Bronchial epithelial cell (primary cell): ENCODE measurements around the gene GADL1. TPM values are rescaled to one million over a fixed set of nuclear protein-coding genes. Genes with fewer than 3 reads are reported as not detected.

ENCODE experiments used
- DNase-seq: peaks from one replicate; pipeline ENCODE4 v3.0.0-alpha.2; 2010; ENCODE audit warnings: low read depth
- FAIRE-seq: peaks from 2 replicates; lab custom pipeline; 2011; peaks lifted over from hg19 to GRCh38; lab: Jason Lieb, UNC
- H3K27me3 ChIP-seq: 2 replicates; pipeline ENCODE4 v1.5.1; 2011; ENCODE audit warnings: low read length; ENCODE audit not compliant: control insufficient read depth, insufficient read depth
- H3K36me3 ChIP-seq: 2 replicates; pipeline ENCODE4 v1.5.1; 2011; ENCODE audit warnings: low read length; ENCODE audit not compliant: control insufficient read depth, insufficient read depth
- H3K4me3 ChIP-seq: 2 replicates; pipeline ENCODE4 v1.5.1; 2011; ENCODE audit warnings: mild to moderate bottlenecking, low read depth, low read length, control low read depth
- CTCF ChIP-seq: IDR thresholded peaks from 2 replicates; pipeline ENCODE4 v1.5.1; 2011; ENCODE audit warnings: mild to moderate bottlenecking, moderate library complexity, low read length, control low read depth, inconsistent platforms; ENCODE audit not compliant: insufficient read depth, severe bottlenecking
- total RNA-seq: library from RNA; depleted of rRNA; stranded (reverse); fragments of >200 nt; gene quantifications from 2 replicates; pipeline ENCODE4 v1.2.1, GENCODE V29; 2014

GADL1 gene
- total RNA-seq, 1 donor from 2014 or later: not detected

- no peak for TF ChIP-seq CTCF
- Histone ChIP-seq H3K36me3 (no peaks in the 10 kb centered on the region), H3K27me3 (peaks cover 2% of the 10 kb centered on the region), H3K4me3 (no peak overlapping the region)
- FAIRE-seq: no peak
- DNase-seq: peak; percentile 14
These were observed 67.9 kb downstream of the GADL1 start for GRCh38 chr3:30826531-30826942.

GRCh38 chr3:30819067-30819798, 75.2 kb downstream of the GADL1 start:
- TF ChIP-seq CTCF: no peak
- DNase-seq (no peak), FAIRE-seq (no peak)
- Histone ChIP-seq H3K4me3 (no peak overlapping the region), H3K36me3 (no peaks in the 10 kb centered on the region), H3K27me3 (no peaks in the 10 kb centered on the region)

GRCh38 chr3:30813734-30814133, 80.7 kb downstream of the GADL1 start:
- TF ChIP-seq CTCF: no peak
- DNase-seq: no peak
- H3K36me3 ChIP-seq: no peaks in the 10 kb centered on the region
- no peaks in the 10 kb centered on the region for H3K27me3 ChIP-seq
- H3K4me3 ChIP-seq: no peak overlapping the region
- FAIRE-seq: no peak

GRCh38 chr3:30811151-30811795, 83.2 kb downstream of the GADL1 start:
- no peak for TF ChIP-seq CTCF
- no peak overlapping the region for H3K4me3 ChIP-seq
- no peaks in the 10 kb centered on the region for H3K27me3 ChIP-seq
- no peak for DNase-seq
- no peak for FAIRE-seq
- no peaks in the 10 kb centered on the region for H3K36me3 ChIP-seq

GRCh38 chr3:30810625-30811024, 83.8 kb downstream of the GADL1 start:
- FAIRE-seq: no peak
- Histone ChIP-seq H3K27me3 (no peaks in the 10 kb centered on the region), H3K36me3 (no peaks in the 10 kb centered on the region), H3K4me3 (no peak overlapping the region)
- no peak for TF ChIP-seq CTCF
- DNase-seq: no peak
